H54 (cell line): ENCODE data around the gene LRRC43.
A peak's percentile ranks its signal among the peaks of the same experiment; 100 is the strongest.
"Not testable (repeated sequence)": the region's sequence is repeated elsewhere in the genome, so short reads cannot be mapped to it uniquely, and the experiment has no call there.

ENCODE experiments used
- DNase-seq: peaks from one replicate; pipeline ENCODE4 v3.0.0; 2011; ENCODE audit warnings: low spot score, mixed read lengths; ENCODE audit not compliant: insufficient read length
- FAIRE-seq: peaks from 3 replicates; lab custom pipeline; 2011; peaks lifted over from hg19 to GRCh38; lab: Jason Lieb, UNC
- POLR2A ChIP-seq: IDR thresholded peaks from 2 replicates; pipeline ENCODE4 v1.6.1; 2011; ENCODE audit warnings: low read depth, mild to moderate bottlenecking, low read length

The LRRC43 gene

GRCh38 chr12:122190842-122191668 is 8.1 kb downstream of the LRRC43 start:
- DNase-seq = peak; percentile 75
- FAIRE-seq = no peak
- TF ChIP-seq POLR2A = no peak

- DNase-seq (no peak), FAIRE-seq (no peak)
- TF ChIP-seq POLR2A = no peak
Observed at GRCh38 chr12:122192441-122192840, 9.5 kb downstream of the LRRC43 start.

- FAIRE-seq (no peak), DNase-seq (no peak)
- no peak for TF ChIP-seq POLR2A
Observed at GRCh38 chr12:122194804-122195203, 11.9 kb downstream of the LRRC43 start.

GRCh38 chr12:122195405-122195804 is 12.5 kb downstream of the LRRC43 start:
- FAIRE-seq (no peak), DNase-seq (no peak)
- no peak for TF ChIP-seq POLR2A

- FAIRE-seq = no peak
- DNase-seq = no peak
- TF ChIP-seq POLR2A = no peak
Observed at GRCh38 chr12:122197612-122197966, 14.7 kb downstream of the LRRC43 start.

- FAIRE-seq = no peak
- no peak for DNase-seq
- TF ChIP-seq POLR2A = no peak
Observed at GRCh38 chr12:122199484-122200355, 16.8 kb downstream of the LRRC43 start.

- TF ChIP-seq POLR2A = no peak
- no peak for FAIRE-seq
Observed at GRCh38 chr12:122200541-122201175, 17.7 kb downstream of the LRRC43 start.

GRCh38 chr12:122201381-122201780 is 18.5 kb downstream of the LRRC43 start:
- FAIRE-seq (no peak), DNase-seq (no peak)
- TF ChIP-seq POLR2A = no peak

More at GRCh38 chr12:122200541-122201175, 17.7 kb downstream of the LRRC43 start:
- no peak for DNase-seq

GRCh38 chr12:122202017-122202416 is 19.1 kb downstream of the LRRC43 start:
- FAIRE-seq = no peak
- no peak for DNase-seq
- TF ChIP-seq POLR2A = no peak

GRCh38 chr12:122202811-122203210 is 19.9 kb downstream of the LRRC43 start:
- not testable (repeated sequence) for DNase-seq, FAIRE-seq

- DNase-seq (peak; percentile 56), FAIRE-seq (no peak)
- TF ChIP-seq POLR2A = peak; percentile 27
Observed at GRCh38 chr12:122203301-122204166, 20.6 kb downstream of the LRRC43 start, which contains the start of gene B3GNT4. Gene B3GNT4 (plus strand): TSS chr12:122203709. CDS start chr12:122204619, 910 bp downstream.

- FAIRE-seq (no peak), DNase-seq (no peak)
- no peak for TF ChIP-seq POLR2A
Observed at GRCh38 chr12:122204167-122205052, 21.5 kb downstream of the LRRC43 start.
